ENCODE measurements around the gene HNRNPUL2.
"Not testable (repeated sequence)": the region's sequence is repeated elsewhere in the genome, so short reads cannot be mapped to it uniquely, and the experiment has no call there.

HNRNPUL2 gene

DNA sequence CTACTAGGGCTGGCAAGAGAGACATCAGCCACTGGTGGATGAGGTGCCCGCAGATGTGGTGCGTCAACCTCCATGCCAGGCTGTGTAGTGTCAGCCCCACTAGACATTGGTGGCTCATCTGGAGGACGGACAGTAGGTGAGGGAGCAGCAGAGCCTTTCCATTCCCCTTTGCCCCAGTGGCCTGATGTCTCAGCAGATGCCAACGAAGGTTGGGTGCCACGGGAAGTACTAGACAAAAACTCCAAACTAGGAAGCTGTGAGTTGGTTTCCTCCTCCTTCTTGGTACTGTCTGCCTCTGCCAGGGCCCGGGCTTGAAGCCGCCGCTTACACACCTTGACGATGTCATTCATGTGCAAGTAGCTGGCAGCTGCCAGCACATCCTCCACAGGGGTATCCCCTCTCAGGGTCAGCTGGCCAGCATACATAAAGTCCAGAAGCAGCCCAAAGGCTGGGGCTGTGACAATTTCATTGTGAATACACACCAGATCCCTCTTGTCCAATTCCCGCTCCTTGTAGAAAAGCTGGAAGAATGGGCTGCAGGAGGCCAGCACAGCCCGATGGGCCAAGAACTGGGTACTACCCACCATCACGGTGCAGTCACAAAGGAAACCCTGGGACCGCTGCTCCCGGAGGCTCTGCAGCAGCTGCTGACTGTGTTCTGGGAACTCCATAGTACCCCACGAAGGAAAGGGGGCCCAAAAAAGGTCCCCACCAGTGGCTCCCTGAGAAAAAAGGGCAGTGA is 25.9 kb upstream of the HNRNPUL2 start:
- peaks cover 5 to 17% of the 10 kb centered on the region in 2 donors for H3K4me1 ChIP-seq (ENCODE audit: control insufficient read depth in 1 of 2, insufficient read depth in 2 of 2, low read length in 2 of 2)
- H3K27ac ChIP-seq (ENCODE audit: low read length) = peak overlapping the region; percentile 91
- peak overlapping the region; percentile 62 to 90 for H3K4me3 ChIP-seq (ENCODE audit: low read depth in 1 of 2, low read length in 2 of 2)

GRCh38 chr11:62752177-62752785 is 25.0 kb upstream of the HNRNPUL2 start:
- Histone ChIP-seq H3K27ac (ENCODE audit: low read length) (no peak overlapping the region), H3K9me3 (ENCODE audit: control insufficient read depth in 1 of 2, low read length in 2 of 2) (no peaks in the 10 kb centered on the region), H3K4me3 (ENCODE audit: low read depth in 1 of 2, low read length in 2 of 2) (no peak overlapping the region), H3K36me3 (ENCODE audit: control insufficient read depth in 1 of 2, insufficient read depth in 2 of 2, low read length in 2 of 2) (peaks cover 0 to 11% of the 10 kb centered on the region in 2 donors), H3K4me1 (ENCODE audit: control insufficient read depth in 1 of 2, insufficient read depth in 2 of 2, low read length in 2 of 2) (peaks cover 5 to 17% of the 10 kb centered on the region in 2 donors), H3K27me3 (ENCODE audit: low read depth, low read length) (no peaks in the 10 kb centered on the region)

More for the DNA sequence above, 25.9 kb upstream of the HNRNPUL2 start:
- H3K36me3 ChIP-seq (ENCODE audit: control insufficient read depth in 1 of 2, insufficient read depth in 2 of 2, low read length in 2 of 2) = peaks cover 0 to 11% of the 10 kb centered on the region in 2 donors
- H3K9me3 ChIP-seq (ENCODE audit: control insufficient read depth in 1 of 2, low read length in 2 of 2) = no peaks in the 10 kb centered on the region
- H3K27me3 ChIP-seq (ENCODE audit: low read depth, low read length) = no peaks in the 10 kb centered on the region

DNA sequence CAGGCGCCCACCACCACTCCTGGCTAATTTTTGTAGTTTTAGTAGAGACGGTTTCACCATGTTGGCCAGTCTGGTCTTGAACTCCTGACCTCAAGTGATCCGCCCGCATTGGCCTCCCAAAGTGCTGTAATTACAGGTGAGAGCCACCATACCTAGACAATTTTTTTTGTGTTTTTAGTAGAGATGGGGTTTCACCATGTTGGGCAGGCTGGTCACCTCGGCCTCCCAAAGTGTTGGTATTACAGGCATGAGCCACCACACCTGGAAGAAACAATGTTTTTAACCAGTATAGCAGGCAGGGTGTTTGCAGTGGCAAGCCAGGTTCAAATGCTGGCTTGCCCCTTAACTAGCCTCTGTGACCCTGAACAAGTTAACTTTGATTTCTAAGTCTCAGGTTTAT is 22.7 kb upstream of the HNRNPUL2 start:
- H3K4me1 ChIP-seq (ENCODE audit: control insufficient read depth in 1 of 2, insufficient read depth in 2 of 2, low read length in 2 of 2) = peaks cover 5 to 17% of the 10 kb centered on the region in 2 donors
- not testable (repeated sequence) for H3K27me3 ChIP-seq (ENCODE audit: low read depth, low read length); H3K4me3 ChIP-seq (ENCODE audit: low read depth in 1 of 2, low read length in 2 of 2); H3K9me3 ChIP-seq (ENCODE audit: control insufficient read depth in 1 of 2, low read length in 2 of 2); H3K27ac ChIP-seq (ENCODE audit: low read length)
- peaks cover 0 to 11% of the 10 kb centered on the region in 2 donors for H3K36me3 ChIP-seq (ENCODE audit: control insufficient read depth in 1 of 2, insufficient read depth in 2 of 2, low read length in 2 of 2)

GRCh38 chr11:62747475-62748160 is 20.4 kb upstream of the HNRNPUL2 start:
- Histone ChIP-seq H3K9me3 (ENCODE audit: control insufficient read depth in 1 of 2, low read length in 2 of 2) (no peaks in the 10 kb centered on the region), H3K36me3 (ENCODE audit: control insufficient read depth in 1 of 2, insufficient read depth in 2 of 2, low read length in 2 of 2) (peaks cover 0 to 8% of the 10 kb centered on the region in 2 donors), H3K4me3 (ENCODE audit: low read depth in 1 of 2, low read length in 2 of 2) (no peak overlapping the region), H3K27ac (ENCODE audit: low read length) (no peak overlapping the region), H3K4me1 (ENCODE audit: control insufficient read depth in 1 of 2, insufficient read depth in 2 of 2, low read length in 2 of 2) (peaks cover 0 to 4% of the 10 kb centered on the region in 2 donors), H3K27me3 (ENCODE audit: low read depth, low read length) (no peaks in the 10 kb centered on the region)

GRCh38 chr11:62737196-62737595 is 9.9 kb upstream of the HNRNPUL2 start:
- H3K9me3 ChIP-seq (ENCODE audit: control insufficient read depth in 1 of 2, low read length in 2 of 2) = no peaks in the 10 kb centered on the region
- H3K27me3 ChIP-seq (ENCODE audit: low read depth, low read length) = no peaks in the 10 kb centered on the region
- no peaks in the 10 kb centered on the region for H3K4me1 ChIP-seq (ENCODE audit: control insufficient read depth in 1 of 2, insufficient read depth in 2 of 2, low read length in 2 of 2)
- H3K4me3 ChIP-seq (ENCODE audit: low read depth in 1 of 2, low read length in 2 of 2) = no peak overlapping the region
- peaks cover 23 to 41% of the 10 kb centered on the region in 2 donors for H3K36me3 ChIP-seq (ENCODE audit: control insufficient read depth in 1 of 2, insufficient read depth in 2 of 2, low read length in 2 of 2)
- no peak overlapping the region for H3K27ac ChIP-seq (ENCODE audit: low read length)

DNA sequence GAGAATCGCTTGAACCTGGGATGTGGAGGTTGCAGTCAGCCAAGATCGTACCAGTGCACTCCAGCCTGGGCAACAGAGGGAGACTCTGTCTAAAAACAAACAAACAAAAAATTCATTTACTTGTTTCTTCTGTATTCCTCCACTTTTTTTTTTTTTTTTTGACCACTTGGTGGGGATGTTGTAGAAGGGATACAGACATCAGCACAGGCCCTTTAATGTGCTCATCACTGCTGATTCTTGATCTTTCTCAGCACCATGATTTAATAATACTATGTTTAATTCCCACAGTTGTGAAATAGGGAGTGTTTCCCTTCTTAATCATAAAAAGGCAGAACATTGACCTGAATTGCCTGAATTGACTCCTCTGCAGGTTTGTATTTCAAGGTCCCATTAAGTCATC is 5.6 kb upstream of the HNRNPUL2 start:
- Histone ChIP-seq H3K27me3 (ENCODE audit: low read depth, low read length) (no peaks in the 10 kb centered on the region), H3K27ac (ENCODE audit: low read length) (no peak overlapping the region), H3K4me3 (ENCODE audit: low read depth in 1 of 2, low read length in 2 of 2) (no peak overlapping the region), H3K9me3 (ENCODE audit: control insufficient read depth in 1 of 2, low read length in 2 of 2) (no peaks in the 10 kb centered on the region), H3K4me1 (ENCODE audit: control insufficient read depth in 1 of 2, insufficient read depth in 2 of 2, low read length in 2 of 2) (peaks cover 0 to 18% of the 10 kb centered on the region in 2 donors), H3K36me3 (ENCODE audit: control insufficient read depth in 1 of 2, insufficient read depth in 2 of 2, low read length in 2 of 2) (peaks cover 14 to 19% of the 10 kb centered on the region in 2 donors)

GRCh38 chr11:62730076-62730475 is 2.8 kb upstream of the HNRNPUL2 start:
- not testable (repeated sequence) for H3K27me3 ChIP-seq (ENCODE audit: low read depth, low read length); H3K27ac ChIP-seq (ENCODE audit: low read length); H3K9me3 ChIP-seq (ENCODE audit: control insufficient read depth in 1 of 2, low read length in 2 of 2)
- peaks cover 4 to 30% of the 10 kb centered on the region in 2 donors for H3K4me1 ChIP-seq (ENCODE audit: control insufficient read depth in 1 of 2, insufficient read depth in 2 of 2, low read length in 2 of 2)
- peaks cover 8 to 11% of the 10 kb centered on the region in 2 donors for H3K36me3 ChIP-seq (ENCODE audit: control insufficient read depth in 1 of 2, insufficient read depth in 2 of 2, low read length in 2 of 2)
- H3K4me3 ChIP-seq (ENCODE audit: low read depth in 1 of 2, low read length in 2 of 2) = peak overlapping the region in 1 of 2 donors; percentile 42

- Histone ChIP-seq H3K9me3 (ENCODE audit: control insufficient read depth in 1 of 2, low read length in 2 of 2) (no peaks in the 10 kb centered on the region), H3K4me3 (ENCODE audit: low read depth in 1 of 2, low read length in 2 of 2) (peak within 1 kb of the TSS; percentile 92 to 96), H3K4me1 (ENCODE audit: control insufficient read depth in 1 of 2, insufficient read depth in 2 of 2, low read length in 2 of 2) (peaks cover 4 to 47% of the 10 kb centered on the region in 2 donors), H3K27me3 (ENCODE audit: low read depth, low read length) (no peaks in the 10 kb centered on the region), H3K36me3 (ENCODE audit: control insufficient read depth in 1 of 2, insufficient read depth in 2 of 2, low read length in 2 of 2) (peaks cover 8 to 14% of the 10 kb centered on the region in 2 donors), H3K27ac (ENCODE audit: low read length) (peak within 1 kb of the TSS; percentile 99)
These were observed 1.1 kb upstream of the HNRNPUL2 start, which contains the start of gene TTC9C for GRCh38 chr11:62728171-62728988. TSS of gene TTC9C (plus strand) at chr11:62728486. CDS start at chr11:62728849, 363 bp downstream.

GRCh38 chr11:62727872-62728170 is 564 bp upstream of the HNRNPUL2 start:
- peaks cover 13% of the 10 kb centered on the region in 2 donors for H3K36me3 ChIP-seq (ENCODE audit: control insufficient read depth in 1 of 2, insufficient read depth in 2 of 2, low read length in 2 of 2)
- peak overlapping the region; percentile 92 to 96 for H3K4me3 ChIP-seq (ENCODE audit: low read depth in 1 of 2, low read length in 2 of 2)
- no peaks in the 10 kb centered on the region for H3K27me3 ChIP-seq (ENCODE audit: low read depth, low read length)
- no peaks in the 10 kb centered on the region for H3K9me3 ChIP-seq (ENCODE audit: control insufficient read depth in 1 of 2, low read length in 2 of 2)
- peaks cover 4 to 48% of the 10 kb centered on the region in 2 donors for H3K4me1 ChIP-seq (ENCODE audit: control insufficient read depth in 1 of 2, insufficient read depth in 2 of 2, low read length in 2 of 2)
- peak overlapping the region; percentile 99 for H3K27ac ChIP-seq (ENCODE audit: low read length)

DNA sequence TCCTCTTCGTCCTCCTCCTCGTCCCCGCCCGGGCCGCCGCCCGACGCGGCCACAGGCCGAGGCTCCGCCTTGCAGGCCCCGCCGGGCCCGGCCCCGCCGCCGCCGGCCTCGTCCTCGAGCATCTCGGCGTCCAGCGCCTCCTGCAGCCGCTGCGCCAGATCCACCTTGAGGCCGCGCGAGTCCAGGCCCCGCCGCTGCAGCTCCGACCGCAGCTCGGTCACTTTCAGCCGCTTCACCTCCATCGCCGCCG is 417 bp downstream of the HNRNPUL2 start:
- Histone ChIP-seq H3K36me3 (ENCODE audit: control insufficient read depth in 1 of 2, insufficient read depth in 2 of 2, low read length in 2 of 2) (peaks cover 22 to 23% of the 10 kb centered on the region in 2 donors), H3K27me3 (ENCODE audit: low read depth, low read length) (no peaks in the 10 kb centered on the region), H3K4me1 (ENCODE audit: control insufficient read depth in 1 of 2, insufficient read depth in 2 of 2, low read length in 2 of 2) (peaks cover 4 to 48% of the 10 kb centered on the region in 2 donors), H3K27ac (ENCODE audit: low read length) (peak overlapping the region; percentile 87), H3K4me3 (ENCODE audit: low read depth in 1 of 2, low read length in 2 of 2) (peak overlapping the region; percentile 92 to 96), H3K9me3 (ENCODE audit: control insufficient read depth in 1 of 2, low read length in 2 of 2) (no peaks in the 10 kb centered on the region)
